Keratinocyte (primary cell): ENCODE data around the gene CDH22.

Source experiments
- EZH2 ChIP-seq: IDR thresholded peaks from one replicate; pipeline ENCODE4 v1.6.1; 2012; ENCODE audit warnings: inconsistent platforms, mild to moderate bottlenecking, low read length, moderate library complexity
- TF ChIP-seq, protein P1 (sequence below), 3 experiments: IDR thresholded peaks in 1 of 3; conservative IDR thresholded peaks in 1 of 3; optimal IDR thresholded peaks in 1 of 3; 2 replicates in 2 of 3; 3 replicates in 1 of 3; pipeline versions ENCODE3 to v1.5.1; 2011; ENCODE audit warnings: low read length in 3 of 3, mild to moderate bottlenecking in 3 of 3, moderate library complexity in 2 of 3, control low read depth in 1 of 3, inconsistent platforms in 1 of 3; ENCODE audit not compliant: insufficient read depth in 2 of 3; ENCODE audit errors: extremely low read depth in 1 of 3

DNA sequence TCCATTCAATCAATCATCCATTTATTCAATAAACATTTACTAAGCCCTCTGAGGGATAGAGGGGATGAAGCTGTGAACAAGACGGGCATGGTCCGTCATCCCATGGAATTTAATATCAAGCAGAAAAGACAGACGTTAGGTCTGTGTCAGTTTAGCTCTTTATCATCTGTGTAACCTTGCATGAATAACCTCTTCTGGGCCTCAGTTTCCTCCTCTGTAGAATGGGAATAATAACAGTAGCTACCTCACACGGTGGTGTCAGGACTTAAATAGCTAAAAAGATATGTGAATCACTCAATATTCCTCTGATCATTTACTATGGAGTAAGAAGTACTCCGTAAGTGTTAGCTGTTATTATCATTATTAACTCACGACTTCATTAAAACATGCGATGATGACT, 21.3 kb downstream of the CDH22 start:
- TF ChIP-seq, protein P1, sequence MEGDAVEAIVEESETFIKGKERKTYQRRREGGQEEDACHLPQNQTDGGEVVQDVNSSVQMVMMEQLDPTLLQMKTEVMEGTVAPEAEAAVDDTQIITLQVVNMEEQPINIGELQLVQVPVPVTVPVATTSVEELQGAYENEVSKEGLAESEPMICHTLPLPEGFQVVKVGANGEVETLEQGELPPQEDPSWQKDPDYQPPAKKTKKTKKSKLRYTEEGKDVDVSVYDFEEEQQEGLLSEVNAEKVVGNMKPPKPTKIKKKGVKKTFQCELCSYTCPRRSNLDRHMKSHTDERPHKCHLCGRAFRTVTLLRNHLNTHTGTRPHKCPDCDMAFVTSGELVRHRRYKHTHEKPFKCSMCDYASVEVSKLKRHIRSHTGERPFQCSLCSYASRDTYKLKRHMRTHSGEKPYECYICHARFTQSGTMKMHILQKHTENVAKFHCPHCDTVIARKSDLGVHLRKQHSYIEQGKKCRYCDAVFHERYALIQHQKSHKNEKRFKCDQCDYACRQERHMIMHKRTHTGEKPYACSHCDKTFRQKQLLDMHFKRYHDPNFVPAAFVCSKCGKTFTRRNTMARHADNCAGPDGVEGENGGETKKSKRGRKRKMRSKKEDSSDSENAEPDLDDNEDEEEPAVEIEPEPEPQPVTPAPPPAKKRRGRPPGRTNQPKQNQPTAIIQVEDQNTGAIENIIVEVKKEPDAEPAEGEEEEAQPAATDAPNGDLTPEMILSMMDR (optimal IDR thresholded peaks at IDR 0.05 in 1 of 3, IDR thresholded peaks at IDR 0.05 in 1 of 3, conservative IDR thresholded peaks at IDR 0.05 in 1 of 3; ENCODE audit: extremely low read depth in 1 of 3, insufficient read depth in 2 of 3, low read length in 3 of 3), result no peak
- TF ChIP-seq EZH2, result no peak
